D341Med (cell line): ENCODE measurements around the gene SSR3.

ENCODE experiments used
- DNase-seq: peaks from one replicate; pipeline ENCODE4 v3.0.0; 2012; ENCODE audit warnings: low spot score

Gene SSR3

GRCh38 chr3:156491192-156491591 is 63.7 kb downstream of the SSR3 start:
- no peak for DNase-seq
